ENCODE results near the gene LMNB1. TPM values are rescaled to one million over a fixed set of nuclear protein-coding genes. Genes with fewer than 3 reads are reported as not detected.

The LMNB1 gene
- polyA plus RNA-seq, 1 donor (not counting 4 experiments of a cell fraction or from before 2014, with no cell fraction given) = 11.0 TPM

DNA sequence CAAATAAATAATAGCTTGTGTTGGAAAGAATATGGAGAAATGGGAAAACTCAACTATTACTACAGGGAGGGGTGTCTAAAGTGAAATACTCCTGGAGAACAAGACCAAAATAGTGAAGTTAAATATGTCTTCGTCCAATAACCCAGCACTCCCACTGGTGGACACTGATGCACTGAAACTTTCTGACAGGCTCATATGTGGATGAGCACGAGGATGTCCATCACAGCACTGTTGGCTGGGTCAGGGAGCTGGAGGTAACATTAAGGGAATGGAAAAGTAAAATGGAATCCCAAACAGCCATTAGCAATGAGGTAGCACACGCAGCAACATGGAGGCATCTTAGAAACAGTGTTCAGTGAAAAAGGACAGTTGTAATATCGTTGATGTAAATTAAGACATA, 86.5 kb downstream of the LMNB1 start:
- H3K27me3 ChIP-seq (ENCODE audit: control insufficient read depth, extremely low read depth, insufficient read depth, low read length) = no peaks in the 10 kb centered on the region
- no peak for DNase-seq (ENCODE audit: low read depth, low spot score)
- no peak overlapping the region for H3K9ac ChIP-seq (ENCODE audit: control insufficient read depth, extremely low read depth, insufficient read depth, low read length)
- H3K9me3 ChIP-seq (ENCODE audit: control insufficient read depth, low read depth, low read length) = no peaks in the 10 kb centered on the region
- no peaks in the 10 kb centered on the region for H4K20me1 ChIP-seq (ENCODE audit: control insufficient read depth, extremely low read depth, insufficient read depth, low read length)
- no peak overlapping the region for H3K27ac ChIP-seq (ENCODE audit: control insufficient read depth, insufficient read depth, low read length)
- H2AFZ ChIP-seq (ENCODE audit: control insufficient read depth, low read length) = no peak overlapping the region
- H3K9me1 ChIP-seq (ENCODE audit: control insufficient read depth, extremely low read depth, insufficient read depth, low read length) = no peaks in the 10 kb centered on the region
- peaks cover under 1% of the 10 kb centered on the region for H3K4me1 ChIP-seq (ENCODE audit: control insufficient read depth, extremely low read depth, insufficient read depth, low read length)
- no peak overlapping the region for H3K4me2 ChIP-seq (ENCODE audit: control insufficient read depth, extremely low read depth, insufficient read depth, low read depth, low read length)
- no peaks in the 10 kb centered on the region for H3K36me3 ChIP-seq (ENCODE audit: control insufficient read depth in 2 of 2, extremely low read depth in 1 of 2, insufficient read depth in 2 of 2, low read length in 2 of 2)
- FAIRE-seq = no peak
- no peaks in the 10 kb centered on the region for H3K79me2 ChIP-seq (ENCODE audit: control insufficient read depth, insufficient read depth, low read length)
- dilution Hi-C loops (cut with MboI; ENCODE audit: extremely low pct_ligation_motif_present, low sequenced_read_pairs) = no loop called here
- H3K4me3 ChIP-seq (ENCODE audit: control insufficient read depth in 2 of 3, extremely low read depth in 1 of 3, insufficient read depth in 2 of 3, low read depth in 1 of 3, low read length in 3 of 3) = no peak overlapping the region
- no peak for TF ChIP-seq EZH2 (IDR thresholded peaks at IDR 0.05; ENCODE audit: low read length)

DNA sequence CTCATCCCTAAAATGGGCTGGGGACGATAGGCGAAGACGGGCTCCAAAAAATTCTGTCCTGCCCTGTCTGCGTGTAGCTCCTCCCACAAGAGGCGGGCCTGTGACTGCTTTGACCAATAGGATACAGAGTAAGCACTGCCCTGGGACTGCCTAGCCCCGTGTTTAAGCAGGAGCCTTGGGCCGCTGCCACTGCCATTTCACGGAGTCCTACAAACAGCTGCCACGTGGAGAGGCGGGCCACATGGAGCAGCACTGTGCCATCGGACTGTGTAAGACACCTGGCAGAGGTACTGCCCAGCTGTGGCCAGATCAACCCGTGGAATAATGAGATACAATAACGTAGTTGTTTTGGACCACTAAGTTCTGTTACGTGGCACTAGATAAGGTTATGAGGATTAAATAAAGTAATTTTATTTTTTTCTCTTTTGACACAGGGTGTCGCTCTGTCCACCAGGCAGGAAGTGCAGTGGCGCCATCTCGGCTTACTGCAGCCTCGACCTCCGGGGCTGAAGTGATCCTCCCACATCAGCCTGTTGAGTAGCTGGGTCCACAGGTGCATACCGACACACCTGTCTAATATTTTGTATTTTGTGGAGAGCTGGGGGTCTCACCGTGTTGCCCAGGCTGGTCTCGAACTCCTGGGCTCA, 87.2 kb downstream of the LMNB1 start:
- dilution Hi-C loops (cut with MboI; ENCODE audit: extremely low pct_ligation_motif_present, low sequenced_read_pairs) = no loop called here
- no peak for FAIRE-seq
- H3K4me3 ChIP-seq (ENCODE audit: control insufficient read depth in 2 of 3, extremely low read depth in 1 of 3, insufficient read depth in 2 of 3, low read depth in 1 of 3, low read length in 3 of 3) = no peak overlapping the region

More for the DNA sequence above, 87.2 kb downstream of the LMNB1 start:
- Histone ChIP-seq H3K27me3 (ENCODE audit: control insufficient read depth, extremely low read depth, insufficient read depth, low read length) (no peaks in the 10 kb centered on the region), H3K9me1 (ENCODE audit: control insufficient read depth, extremely low read depth, insufficient read depth, low read length) (no peaks in the 10 kb centered on the region), H3K27ac (ENCODE audit: control insufficient read depth, insufficient read depth, low read length) (no peak overlapping the region), H3K9ac (ENCODE audit: control insufficient read depth, extremely low read depth, insufficient read depth, low read length) (no peak overlapping the region), H3K79me2 (ENCODE audit: control insufficient read depth, insufficient read depth, low read length) (no peaks in the 10 kb centered on the region), H3K9me3 (ENCODE audit: control insufficient read depth, low read depth, low read length) (no peaks in the 10 kb centered on the region), H2AFZ (ENCODE audit: control insufficient read depth, low read length) (no peak overlapping the region), H3K36me3 (ENCODE audit: control insufficient read depth in 2 of 2, extremely low read depth in 1 of 2, insufficient read depth in 2 of 2, low read length in 2 of 2) (no peaks in the 10 kb centered on the region), H3K4me2 (ENCODE audit: control insufficient read depth, extremely low read depth, insufficient read depth, low read depth, low read length) (no peak overlapping the region), H4K20me1 (ENCODE audit: control insufficient read depth, extremely low read depth, insufficient read depth, low read length) (no peaks in the 10 kb centered on the region), H3K4me1 (ENCODE audit: control insufficient read depth, extremely low read depth, insufficient read depth, low read length) (no peaks in the 10 kb centered on the region)
- TF ChIP-seq, protein P1, sequence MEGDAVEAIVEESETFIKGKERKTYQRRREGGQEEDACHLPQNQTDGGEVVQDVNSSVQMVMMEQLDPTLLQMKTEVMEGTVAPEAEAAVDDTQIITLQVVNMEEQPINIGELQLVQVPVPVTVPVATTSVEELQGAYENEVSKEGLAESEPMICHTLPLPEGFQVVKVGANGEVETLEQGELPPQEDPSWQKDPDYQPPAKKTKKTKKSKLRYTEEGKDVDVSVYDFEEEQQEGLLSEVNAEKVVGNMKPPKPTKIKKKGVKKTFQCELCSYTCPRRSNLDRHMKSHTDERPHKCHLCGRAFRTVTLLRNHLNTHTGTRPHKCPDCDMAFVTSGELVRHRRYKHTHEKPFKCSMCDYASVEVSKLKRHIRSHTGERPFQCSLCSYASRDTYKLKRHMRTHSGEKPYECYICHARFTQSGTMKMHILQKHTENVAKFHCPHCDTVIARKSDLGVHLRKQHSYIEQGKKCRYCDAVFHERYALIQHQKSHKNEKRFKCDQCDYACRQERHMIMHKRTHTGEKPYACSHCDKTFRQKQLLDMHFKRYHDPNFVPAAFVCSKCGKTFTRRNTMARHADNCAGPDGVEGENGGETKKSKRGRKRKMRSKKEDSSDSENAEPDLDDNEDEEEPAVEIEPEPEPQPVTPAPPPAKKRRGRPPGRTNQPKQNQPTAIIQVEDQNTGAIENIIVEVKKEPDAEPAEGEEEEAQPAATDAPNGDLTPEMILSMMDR (optimal IDR thresholded peaks at IDR 0.05 in 1 of 3, IDR thresholded peaks at IDR 0.05 in 1 of 3, conservative IDR thresholded peaks at IDR 0.05 in 1 of 3; ENCODE audit: extremely low read depth in 1 of 3, insufficient read depth in 2 of 3, low read length in 3 of 3) = no peak
- no peak for TF ChIP-seq EZH2 (IDR thresholded peaks at IDR 0.05; ENCODE audit: low read length)
- DNase-seq (ENCODE audit: low read depth, low spot score) = no peak

Data from keratinocyte (primary cell).